NB4 (cell line): ENCODE data around the gene GPC5.

ENCODE experiments used
- POLR2A ChIP-seq: IDR thresholded peaks from 2 replicates; pipeline ENCODE4 v1.6.1; 2011; ENCODE audit warnings: mild to moderate bottlenecking; ENCODE audit not compliant: insufficient read length; ENCODE audit errors: extremely low read depth
- TF ChIP-seq, protein P1 (sequence below): IDR thresholded peaks from one replicate; pipeline ENCODE4 v1.5.1; 2012; ENCODE audit warnings: low read depth, low read length
- TF ChIP-seq, protein P2 (sequence below): IDR thresholded peaks from 2 replicates; pipeline ENCODE4 v1.6.1; 2011; ENCODE audit warnings: low read depth, low read length

GRCh38 chr13:91504216-91504615, 105.8 kb downstream of the GPC5 start:
- TF ChIP-seq, protein P1, sequence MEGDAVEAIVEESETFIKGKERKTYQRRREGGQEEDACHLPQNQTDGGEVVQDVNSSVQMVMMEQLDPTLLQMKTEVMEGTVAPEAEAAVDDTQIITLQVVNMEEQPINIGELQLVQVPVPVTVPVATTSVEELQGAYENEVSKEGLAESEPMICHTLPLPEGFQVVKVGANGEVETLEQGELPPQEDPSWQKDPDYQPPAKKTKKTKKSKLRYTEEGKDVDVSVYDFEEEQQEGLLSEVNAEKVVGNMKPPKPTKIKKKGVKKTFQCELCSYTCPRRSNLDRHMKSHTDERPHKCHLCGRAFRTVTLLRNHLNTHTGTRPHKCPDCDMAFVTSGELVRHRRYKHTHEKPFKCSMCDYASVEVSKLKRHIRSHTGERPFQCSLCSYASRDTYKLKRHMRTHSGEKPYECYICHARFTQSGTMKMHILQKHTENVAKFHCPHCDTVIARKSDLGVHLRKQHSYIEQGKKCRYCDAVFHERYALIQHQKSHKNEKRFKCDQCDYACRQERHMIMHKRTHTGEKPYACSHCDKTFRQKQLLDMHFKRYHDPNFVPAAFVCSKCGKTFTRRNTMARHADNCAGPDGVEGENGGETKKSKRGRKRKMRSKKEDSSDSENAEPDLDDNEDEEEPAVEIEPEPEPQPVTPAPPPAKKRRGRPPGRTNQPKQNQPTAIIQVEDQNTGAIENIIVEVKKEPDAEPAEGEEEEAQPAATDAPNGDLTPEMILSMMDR, result no peak
- TF ChIP-seq POLR2A, result no peak
- TF ChIP-seq, protein P2, sequence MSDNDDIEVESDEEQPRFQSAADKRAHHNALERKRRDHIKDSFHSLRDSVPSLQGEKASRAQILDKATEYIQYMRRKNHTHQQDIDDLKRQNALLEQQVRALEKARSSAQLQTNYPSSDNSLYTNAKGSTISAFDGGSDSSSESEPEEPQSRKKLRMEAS, result no peak
